GM18873 (cell line): ENCODE results near the gene RNF112.
"Not testable (repeated sequence)": the region's sequence is repeated elsewhere in the genome, so short reads cannot be mapped to it uniquely, and the experiment has no call there.

Source experiments
- ATAC-seq: cut with Tn5 transposase; IDR thresholded peaks from one replicate; pipeline ENCODE4 v1.9.1; 2021; ENCODE audit warnings: mild to moderate bottlenecking, moderate library complexity, moderate number of reproducible peaks; ENCODE audit not compliant: unreplicated experiment, low FRiP score

The RNF112 gene

DNA sequence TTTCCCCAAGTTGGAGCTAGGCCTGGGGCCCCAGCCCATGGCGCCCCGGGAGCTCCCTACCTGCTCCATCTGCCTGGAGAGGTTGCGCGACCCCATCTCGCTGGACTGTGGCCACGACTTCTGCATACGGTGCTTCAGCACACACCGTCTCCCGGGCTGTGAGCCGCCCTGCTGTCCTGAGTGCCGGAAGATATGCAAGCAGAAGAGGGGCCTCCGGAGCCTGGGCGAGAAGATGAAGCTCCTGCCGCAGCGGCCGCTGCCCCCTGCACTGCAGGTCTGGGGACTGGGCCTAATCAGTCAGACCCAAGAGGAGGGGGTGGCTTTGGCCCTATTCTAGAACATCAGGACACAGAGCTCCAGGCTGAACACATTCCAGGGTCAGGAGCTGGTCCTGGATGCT is 1.5 kb downstream of the RNF112 start:
- no peak for ATAC-seq

DNA sequence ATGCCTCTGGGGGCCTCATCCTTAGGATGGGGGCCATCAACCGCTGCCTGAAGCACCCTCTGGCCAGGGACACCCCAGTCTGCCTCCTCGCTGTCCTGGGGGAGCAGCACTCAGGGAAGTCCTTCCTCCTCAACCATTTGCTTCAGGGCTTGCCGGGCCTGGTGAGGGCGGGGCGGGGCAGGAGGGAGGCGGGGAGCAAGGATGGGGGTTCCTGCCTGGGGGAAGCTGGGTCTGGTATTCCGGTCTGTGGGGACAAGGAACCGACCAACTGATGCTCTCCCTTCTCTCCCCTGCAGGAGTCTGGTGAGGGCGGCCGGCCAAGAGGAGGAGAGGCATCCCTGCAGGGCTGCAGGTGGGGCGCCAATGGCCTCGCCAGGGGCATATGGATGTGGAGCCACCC is 2.0 kb downstream of the RNF112 start:
- no peak for ATAC-seq

DNA sequence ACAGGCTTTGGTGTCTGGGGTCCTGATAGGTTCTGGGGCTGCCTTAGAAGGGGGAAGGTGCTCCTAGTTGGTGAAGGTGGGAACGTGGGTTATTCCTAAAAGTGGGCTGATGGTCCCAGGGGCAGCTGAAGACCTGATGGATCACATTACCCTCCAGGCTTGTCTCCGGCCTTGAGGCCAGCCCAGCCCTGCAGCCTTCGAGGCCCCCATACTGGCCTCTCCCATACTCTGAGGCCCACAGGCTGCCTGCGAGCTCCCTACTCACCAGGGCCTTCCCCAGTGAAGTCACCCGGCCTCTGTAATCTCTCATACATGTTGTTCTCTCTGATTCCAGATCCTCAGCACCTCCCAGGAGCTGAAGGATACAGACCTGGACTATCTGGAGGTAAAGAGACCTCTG is 2.7 kb downstream of the RNF112 start:
- ATAC-seq, result no peak

DNA sequence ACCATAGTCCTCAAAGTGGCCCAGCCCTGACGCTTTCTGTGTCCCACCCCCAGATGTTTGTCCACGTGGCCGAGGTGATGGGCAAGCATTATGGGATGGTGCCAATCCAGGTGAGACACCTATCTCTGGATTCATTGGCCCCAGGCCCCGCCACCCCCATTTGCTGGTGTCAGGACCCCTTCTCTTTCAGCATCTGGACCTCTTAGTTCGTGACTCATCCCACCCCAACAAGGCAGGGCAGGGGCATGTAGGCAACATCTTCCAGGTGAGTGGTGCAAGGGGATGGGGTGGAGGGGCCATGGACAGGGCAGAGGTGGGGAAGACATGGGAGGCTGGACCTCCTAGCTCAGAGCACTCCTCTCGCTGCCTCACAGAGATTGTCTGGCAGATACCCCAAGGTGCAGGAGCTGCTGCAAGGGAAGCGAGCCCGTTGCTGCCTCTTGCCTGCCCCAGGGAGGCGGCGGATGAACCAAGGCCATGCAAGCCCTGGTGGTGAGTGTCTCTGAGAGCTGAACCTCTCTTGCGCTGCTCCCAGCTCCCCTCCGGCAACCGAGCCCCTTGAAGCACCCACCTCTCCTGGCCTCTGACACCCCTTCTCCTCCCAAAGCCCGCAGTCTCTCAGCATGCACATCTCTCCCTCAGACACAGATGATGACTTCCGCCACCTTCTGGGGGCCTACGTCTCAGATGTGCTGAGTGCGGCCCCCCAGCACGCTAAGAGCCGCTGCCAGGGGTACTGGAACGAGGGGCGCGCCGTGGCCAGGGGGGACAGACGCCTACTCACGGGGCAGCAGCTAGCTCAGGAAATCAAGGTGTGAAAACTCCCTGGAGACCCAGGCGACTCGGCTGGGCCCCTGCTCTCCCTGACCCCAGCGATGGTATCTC is 3.6 kb downstream of the RNF112 start:
- ATAC-seq, result no peak

DNA sequence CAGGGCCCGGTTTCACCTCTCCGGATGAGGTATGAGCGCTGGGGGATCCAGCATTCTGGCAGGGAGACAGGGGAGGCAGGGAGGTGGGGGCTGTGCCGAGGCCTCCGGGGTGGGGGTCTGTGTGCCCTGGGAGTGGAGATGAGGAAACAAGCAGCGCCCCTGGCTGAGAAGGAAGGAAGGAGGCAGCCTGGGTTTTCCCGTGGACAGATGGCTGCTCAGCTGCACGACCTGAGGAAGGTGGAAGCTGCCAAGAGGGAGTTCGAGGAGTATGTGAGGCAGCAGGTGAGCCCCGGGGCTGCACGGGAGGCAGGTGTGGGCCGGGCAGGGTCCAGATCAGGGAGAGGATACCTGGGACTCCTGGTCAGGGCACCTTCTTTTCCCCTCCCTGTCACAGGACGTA is 4.3 kb downstream of the RNF112 start:
- no peak for ATAC-seq

DNA sequence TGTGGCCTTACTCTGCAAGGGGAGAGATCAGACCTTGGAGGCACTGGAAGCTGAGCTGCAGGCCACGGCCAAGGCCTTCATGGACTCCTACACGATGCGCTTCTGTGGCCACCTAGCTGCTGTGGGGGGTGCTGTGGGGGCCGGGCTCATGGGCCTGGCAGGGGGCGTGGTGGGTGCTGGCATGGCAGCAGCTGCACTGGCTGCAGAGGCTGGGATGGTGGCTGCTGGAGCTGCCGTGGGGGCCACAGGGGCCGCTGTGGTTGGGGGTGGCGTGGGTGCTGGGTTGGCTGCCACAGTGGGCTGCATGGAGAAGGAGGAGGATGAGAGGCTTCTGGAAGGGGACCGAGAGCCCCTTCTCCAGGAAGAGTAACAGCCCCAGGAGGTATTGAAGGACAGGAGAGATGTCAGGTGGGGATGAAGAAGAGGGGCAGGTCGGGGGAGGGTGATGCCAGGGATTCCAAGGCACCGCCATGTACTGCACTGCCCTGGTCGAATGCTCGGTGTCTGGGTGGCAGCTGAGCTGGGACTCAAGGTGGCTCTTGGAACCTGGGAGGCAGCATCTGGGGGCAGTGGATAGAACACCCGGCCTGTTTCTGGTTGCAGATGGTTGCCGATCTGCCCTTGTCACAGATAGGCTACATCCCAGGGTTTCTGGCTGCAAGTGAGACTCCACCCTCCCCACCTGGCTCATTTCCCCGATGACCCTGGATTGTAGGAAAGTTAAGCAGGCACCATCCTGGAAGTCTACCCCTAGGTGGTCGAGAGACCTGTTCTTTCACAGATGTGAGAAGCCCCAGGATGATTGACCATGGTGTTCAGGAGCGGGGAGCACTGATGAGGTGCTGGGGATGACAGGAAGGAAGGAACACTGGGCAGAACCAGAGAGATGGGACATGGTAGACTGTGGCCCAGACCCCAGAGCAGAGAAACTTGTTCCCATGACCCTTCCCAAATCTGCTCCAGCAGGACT is 5.1 kb downstream of the RNF112 start:
- ATAC-seq, result no peak

DNA sequence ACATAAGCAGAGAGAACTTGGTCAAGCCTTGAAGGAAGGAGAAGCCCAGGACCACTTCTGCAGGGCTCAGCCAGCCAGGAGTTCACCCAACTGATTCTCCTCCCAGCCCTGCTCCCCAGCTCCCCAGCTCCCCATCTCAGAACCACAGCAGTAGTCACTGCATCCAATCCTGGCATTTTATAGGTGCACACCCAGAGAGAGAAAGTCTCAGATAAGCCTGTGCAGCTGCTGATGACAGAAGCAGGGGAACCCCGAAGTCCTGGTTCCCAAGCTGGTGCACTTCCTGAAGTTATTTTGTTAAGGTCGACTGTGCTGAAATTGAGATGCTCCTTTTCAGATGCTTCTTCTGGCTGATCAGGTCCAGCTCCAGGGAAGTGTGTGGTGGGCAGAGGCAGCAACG is 6.6 kb downstream of the RNF112 start:
- ATAC-seq, result no peak

DNA sequence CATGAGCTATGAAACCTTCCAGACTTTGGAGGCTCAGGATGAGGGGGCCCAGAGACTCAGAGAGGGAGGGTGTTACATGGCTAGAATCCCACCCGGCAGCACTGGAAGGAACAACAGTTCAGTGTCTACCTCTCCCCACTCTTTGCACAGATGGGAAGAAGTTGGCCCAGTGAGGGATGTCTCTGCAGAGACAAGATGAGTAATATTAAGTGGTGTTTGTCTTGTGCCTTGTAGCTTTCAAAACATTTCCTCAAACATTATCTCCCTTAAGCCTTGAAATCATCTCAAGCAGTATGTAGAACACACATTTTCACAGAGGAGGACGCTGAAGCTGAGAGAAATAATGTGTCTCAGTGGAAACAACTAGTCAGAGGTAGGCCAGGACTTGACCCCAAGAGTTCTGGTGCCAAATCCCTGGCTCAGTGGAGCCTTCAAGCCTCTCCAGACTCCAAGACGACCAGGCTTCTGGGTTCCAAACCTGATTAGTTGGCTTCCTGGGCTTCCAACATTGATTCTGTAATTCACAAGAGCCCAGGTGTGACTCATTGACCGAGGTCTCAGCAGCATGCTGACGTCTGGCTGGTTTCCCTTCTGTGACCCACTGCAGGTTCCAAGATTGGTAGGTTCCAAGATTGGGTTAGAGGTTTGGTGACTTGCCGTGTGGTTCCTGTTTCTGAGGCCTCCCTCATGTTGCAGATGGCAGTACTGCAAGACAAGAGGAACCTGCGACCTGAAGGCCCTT is 7.4 kb downstream of the RNF112 start:
- no peak for ATAC-seq

DNA sequence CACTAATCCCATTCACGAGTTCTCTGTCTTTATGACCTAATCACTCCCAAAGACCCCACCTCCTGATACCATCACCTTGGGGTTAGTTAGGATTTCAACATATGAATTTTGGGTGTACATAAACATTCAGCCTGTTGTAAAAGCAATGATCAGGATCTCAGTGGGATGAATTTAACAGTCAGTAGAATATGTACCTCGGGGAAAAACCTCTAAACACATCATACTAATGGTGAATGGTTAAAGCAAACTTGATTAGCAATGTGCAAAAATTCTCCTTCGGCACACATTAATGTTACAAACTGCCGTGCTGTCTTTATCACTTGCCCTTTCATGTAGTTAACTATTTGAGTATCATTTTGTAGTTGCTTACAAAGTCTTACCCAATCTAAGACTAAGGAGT is 10.2 kb downstream of the RNF112 start:
- ATAC-seq, result no peak

DNA sequence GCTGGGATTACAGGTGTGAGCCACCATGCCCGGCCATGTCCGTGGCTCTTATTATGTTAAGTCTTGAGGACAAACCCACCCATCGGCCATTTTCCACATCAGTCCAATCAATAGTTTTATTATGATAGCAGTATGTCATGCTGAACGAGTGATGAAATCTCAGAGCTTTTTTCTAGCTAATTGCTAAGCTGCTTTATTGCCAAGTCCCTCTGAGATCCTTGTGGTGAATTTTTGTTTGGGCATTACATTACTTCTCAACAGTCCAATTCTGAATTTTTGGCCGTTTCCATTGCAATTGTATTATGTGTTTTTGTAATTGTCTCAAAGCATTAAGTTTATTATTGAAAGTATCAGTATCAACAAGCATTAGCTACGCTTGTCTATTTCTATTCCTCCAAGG is 10.9 kb downstream of the RNF112 start:
- no peak for ATAC-seq

DNA sequence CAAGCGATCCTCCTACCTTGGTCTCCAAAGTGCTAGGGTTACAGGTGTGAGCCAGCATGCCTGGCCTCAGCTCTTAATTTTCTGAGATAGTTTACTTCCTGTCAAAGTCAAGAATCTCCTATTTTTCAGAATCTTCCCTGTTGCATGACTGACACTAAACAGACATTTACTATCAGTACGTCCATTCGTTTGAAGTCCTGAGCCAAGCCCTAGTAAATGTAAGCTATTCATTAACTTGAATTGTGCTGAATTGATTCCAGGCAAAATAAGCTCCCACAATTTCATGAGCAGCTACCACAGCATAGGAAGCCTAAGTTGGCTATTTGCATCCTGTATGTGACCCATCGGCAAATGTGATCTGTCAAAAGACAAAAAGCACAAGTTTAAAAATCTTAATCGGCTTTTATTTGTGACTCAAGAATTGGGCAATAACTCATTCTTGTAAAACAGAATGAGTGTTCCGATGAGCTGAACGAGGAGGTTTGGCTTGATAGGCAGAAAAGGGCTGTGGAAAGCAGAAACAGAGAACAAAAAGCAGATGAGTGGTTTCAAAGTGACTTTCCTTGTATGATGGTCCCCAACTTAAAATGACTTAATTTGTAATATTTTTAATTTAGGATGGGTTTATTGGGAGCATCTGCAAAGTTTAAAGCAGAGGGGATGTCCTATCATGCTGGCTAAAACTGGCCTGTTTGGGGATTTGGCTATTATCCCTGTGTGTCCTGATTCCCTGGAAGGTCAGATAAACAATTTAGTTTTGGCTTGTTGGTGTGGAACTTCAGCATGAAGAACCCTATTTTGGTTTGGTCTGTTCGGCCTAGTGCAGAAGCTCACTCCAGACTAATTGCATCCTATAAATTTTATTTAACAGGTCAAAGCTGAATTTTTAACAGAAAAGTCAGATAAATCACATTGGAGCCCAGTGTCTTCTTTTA is 14.2 kb downstream of the RNF112 start:
- no peak for ATAC-seq

DNA sequence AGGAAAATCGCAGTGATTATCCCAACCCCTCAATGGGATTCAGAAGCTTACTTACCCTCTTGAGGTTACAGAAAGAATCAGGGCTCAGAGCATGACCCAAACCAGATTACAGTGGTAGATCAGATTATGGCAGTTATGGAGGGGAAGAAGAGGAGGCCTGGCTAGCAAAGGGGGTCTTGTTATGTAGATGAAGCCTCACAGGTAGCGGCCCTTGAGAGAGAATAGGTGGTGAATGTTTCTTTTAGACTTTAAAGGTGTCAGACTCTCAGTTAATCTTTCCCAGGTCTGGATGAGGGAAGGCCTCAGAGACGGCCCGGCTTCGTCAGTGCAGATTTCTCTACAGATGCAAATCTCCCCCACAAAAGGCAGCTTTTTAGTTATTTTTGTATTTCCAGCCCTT is 15.6 kb downstream of the RNF112 start:
- no peak for ATAC-seq

DNA sequence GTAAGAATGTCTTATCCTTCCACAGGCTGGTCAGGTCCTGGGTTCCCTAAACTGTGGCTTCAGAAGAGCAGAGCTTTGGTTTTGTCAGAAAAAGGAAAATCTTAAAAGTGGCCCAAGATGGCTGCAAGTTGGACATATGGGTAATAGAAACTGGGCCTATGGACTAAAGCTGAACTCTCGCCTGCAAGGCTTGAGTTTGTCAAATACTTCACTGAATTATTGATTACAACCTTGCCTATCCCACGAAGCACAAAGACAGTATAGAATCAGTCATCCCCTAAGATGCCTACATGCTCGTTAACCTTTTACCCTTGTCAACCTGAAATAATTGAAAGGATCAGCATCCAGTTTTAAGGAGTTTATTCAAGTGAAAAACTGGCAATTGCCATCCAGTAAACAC is 20.7 kb downstream of the RNF112 start:
- ATAC-seq, result no peak

DNA sequence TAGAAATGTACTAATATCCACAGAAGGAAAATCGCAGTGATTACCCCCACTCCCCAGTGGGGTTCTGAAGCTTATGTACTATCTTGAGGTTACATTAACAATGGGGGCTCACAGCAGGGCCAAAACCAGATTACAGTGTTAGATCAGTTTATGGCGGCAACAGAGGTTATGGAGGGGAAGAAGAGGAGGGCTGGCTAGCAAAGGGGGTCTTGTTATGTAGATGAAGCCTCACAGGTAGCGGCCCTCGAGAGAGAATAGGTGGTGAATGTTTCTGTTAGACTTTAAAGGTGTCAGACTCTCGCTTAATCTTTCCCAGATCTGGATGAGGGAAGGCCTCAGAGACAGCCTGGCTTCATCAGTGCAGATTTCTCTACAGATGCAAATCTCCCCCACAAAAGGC is 22.2 kb downstream of the RNF112 start:
- ATAC-seq, result no peak

DNA sequence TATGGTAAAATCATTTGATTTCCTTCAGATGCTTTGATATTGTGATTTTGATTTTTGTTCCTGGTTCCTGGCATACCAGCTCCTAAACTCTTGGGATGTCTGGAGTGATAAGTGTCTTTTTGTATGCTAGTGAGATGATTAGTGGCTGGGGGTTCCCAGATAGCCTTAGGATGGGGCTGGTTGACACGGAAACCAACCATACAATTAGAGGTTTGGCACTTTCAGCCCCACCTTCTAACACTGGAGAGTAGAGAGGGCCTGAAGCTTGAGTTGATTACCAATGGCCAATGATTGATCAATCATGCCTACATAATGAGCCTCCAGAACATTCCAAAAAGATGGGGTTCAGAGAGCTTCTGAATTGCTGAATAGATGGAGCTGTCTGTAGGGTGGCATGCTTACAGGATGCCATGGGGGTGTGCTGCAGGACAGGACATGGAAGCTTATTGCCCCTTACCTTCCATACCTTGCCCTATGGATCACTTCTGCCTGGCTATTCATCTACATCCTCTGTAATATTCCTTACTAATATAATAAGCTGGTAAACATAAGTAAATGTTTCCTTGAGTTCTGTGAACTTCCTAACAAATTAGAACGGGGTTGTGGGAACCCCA is 22.8 kb downstream of the RNF112 start:
- ATAC-seq, result no peak

DNA sequence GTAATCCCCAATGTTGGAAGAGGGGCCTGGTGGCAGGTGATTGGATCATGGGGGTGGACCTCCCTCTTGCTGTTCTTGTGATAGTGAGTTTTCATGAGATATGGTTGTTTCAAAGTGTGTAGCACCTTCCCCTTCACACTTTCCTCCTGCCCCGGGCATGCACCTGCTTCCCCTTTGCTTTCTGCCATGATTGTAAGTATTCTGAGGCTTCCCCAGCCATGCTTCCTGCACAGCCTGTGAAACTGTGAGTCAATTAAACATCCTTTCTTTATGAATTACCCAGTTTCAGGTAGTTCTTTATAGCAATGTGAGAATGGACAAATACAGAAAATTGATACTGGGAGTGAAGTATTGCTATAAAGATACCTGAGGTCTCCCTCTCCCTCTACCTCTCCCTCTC is 29.4 kb downstream of the RNF112 start:
- ATAC-seq, result no peak

DNA sequence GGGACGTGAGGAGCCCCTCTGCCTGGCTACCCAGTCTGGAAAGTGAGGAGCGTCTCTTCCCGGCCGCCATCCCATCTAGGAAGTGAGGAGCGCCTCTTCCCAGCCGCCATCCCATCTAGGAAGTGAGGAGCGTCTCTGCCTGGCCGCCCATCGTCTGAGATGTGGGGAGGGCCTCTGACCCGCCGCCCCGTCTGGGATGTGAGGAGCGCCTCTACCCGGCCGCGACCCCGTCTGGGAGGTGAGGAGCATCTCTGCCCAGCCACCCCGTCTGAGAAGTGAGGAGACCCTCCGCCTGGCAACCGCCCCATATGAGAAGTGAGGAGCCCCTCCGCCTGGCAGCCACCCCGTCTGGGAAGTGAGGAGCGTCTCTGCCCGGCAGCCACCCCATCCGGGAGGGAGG is 30.3 kb downstream of the RNF112 start:
- ATAC-seq, result not testable (repeated sequence)

DNA sequence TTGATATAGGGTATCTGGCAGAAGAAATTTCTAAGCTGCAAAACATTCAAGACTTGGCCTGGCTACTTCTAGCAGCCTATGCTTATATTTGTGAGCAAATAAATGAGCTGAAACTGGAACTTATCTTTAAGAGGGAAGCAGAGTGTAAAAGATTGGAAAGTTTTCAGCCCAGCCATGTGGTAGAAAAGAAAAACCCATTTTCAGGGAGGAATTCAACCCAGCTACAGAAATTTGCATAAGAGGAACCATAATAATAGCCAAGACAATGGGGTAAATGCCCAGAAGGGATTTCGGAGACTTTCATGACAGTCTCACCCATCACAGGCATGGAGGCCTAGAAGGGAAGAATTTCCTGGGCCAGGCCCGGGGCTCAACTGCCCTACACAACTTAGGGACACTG is 31.7 kb downstream of the RNF112 start:
- ATAC-seq, result no peak

DNA sequence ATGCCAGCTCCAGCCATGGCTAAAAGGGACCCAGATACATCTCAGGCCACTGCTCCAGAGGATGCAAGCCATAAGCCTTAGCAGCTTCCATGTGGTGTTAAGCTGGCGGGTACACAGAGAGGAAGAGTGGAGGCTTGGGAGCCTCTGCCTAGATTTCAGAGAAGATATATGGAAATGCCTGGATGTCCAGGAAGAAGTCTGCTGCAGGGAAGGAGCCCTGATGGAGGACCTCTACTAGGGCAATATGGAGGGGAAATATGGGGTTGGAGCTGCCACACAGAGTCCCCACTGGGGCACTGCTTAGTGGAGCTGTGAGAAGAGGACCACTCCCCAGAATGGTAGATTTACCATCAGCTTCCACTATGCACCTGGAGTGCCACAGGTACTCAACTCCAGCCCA is 32.1 kb downstream of the RNF112 start:
- no peak for ATAC-seq
